Loucy (cell line): ENCODE results near the gene PHACTR1.

Experiments
- H2AFZ ChIP-seq: fragments of 200-600 bp; sonication (generic); 2 replicates; pipeline ENCODE4 v1.6.0; 2016; ENCODE audit warnings: antibody characterized with exemption, mild to moderate bottlenecking, low read length, moderate library complexity
- H3F3A ChIP-seq: fragments of 200-600 bp; 2 replicates; pipeline ENCODE4 v1.6.0; 2016; ENCODE audit warnings: antibody characterized with exemption, low read depth, mild to moderate bottlenecking
- H3K27me3 ChIP-seq: fragments of 200-600 bp; sonication (generic); 2 replicates; pipeline ENCODE4 v1.6.1; 2014; ENCODE audit warnings: low read length, mild to moderate bottlenecking; ENCODE audit not compliant: insufficient read depth, poor library complexity, severe bottlenecking
- H3K36me3 ChIP-seq: fragments of 200-600 bp; sonication (generic); 2 replicates; pipeline ENCODE4 v1.6.1; 2016; ENCODE audit warnings: low read length; ENCODE audit not compliant: insufficient read depth
- H3K4me1 ChIP-seq: fragments of 200-600 bp; sonication (generic); 2 replicates; pipeline ENCODE4 v1.5.1; 2014; ENCODE audit warnings: low read length, mild to moderate bottlenecking; ENCODE audit not compliant: insufficient read depth, poor library complexity, severe bottlenecking
- H3K4me2 ChIP-seq: fragments of 200-600 bp; sonication (generic); 2 replicates; pipeline ENCODE4 v1.6.0; 2014; ENCODE audit warnings: antibody characterized with exemption, low read length, low read depth, mild to moderate bottlenecking; ENCODE audit not compliant: poor library complexity, severe bottlenecking
- H3K4me3 ChIP-seq: fragments of 200-600 bp; sonication (generic); 2 replicates; pipeline ENCODE4 v1.5.1; 2014; ENCODE audit warnings: low read length, mild to moderate bottlenecking, mixed read lengths; ENCODE audit not compliant: poor library complexity, severe bottlenecking
- H3K79me2 ChIP-seq: fragments of 200-600 bp; sonication (generic); 2 replicates; pipeline ENCODE4 v1.6.1; 2014; ENCODE audit warnings: low read length; ENCODE audit not compliant: insufficient read depth
- H3K9ac ChIP-seq: fragments of 200-600 bp; sonication (generic); 2 replicates; pipeline ENCODE4 v1.6.0; 2014; ENCODE audit warnings: mild to moderate bottlenecking, low read depth, low read length, moderate library complexity; ENCODE audit not compliant: poor library complexity, severe bottlenecking
- H3K9me2 ChIP-seq: fragments of 200-600 bp; sonication (generic); replicated peaks from 2 replicates; pipeline ENCODE4 v1.6.1; 2016; ENCODE audit warnings: low read depth, low read length, mixed read lengths
- H3K9me3 ChIP-seq: fragments of 200-600 bp; sonication (generic); 2 replicates; pipeline ENCODE4 v1.6.1; 2014; ENCODE audit warnings: mild to moderate bottlenecking, antibody characterized with exemption, low read length, low read depth; ENCODE audit not compliant: insufficient read depth
- H4K20me1 ChIP-seq: fragments of 200-600 bp; sonication (generic); 2 replicates; pipeline ENCODE4 v1.6.0; 2014; ENCODE audit warnings: antibody characterized with exemption, low read length, mild to moderate bottlenecking; ENCODE audit not compliant: insufficient read depth, poor library complexity, severe bottlenecking
- EZH2phosphoT487 ChIP-seq: fragments of 200-600 bp; IDR thresholded peaks from 2 replicates; pipeline ENCODE4 v1.6.1; 2018; ENCODE audit warnings: antibody characterized with exemption, mild to moderate bottlenecking, moderate library complexity, borderline replicate concordance
- TF ChIP-seq, protein P1 (sequence below): fragments of 200-600 bp; sonication (generic); conservative IDR thresholded peaks from 2 replicates; pipeline ENCODE4 v1.5.1; 2014; ENCODE audit warnings: mild to moderate bottlenecking, antibody characterized with exemption, low read length

Gene PHACTR1

DNA sequence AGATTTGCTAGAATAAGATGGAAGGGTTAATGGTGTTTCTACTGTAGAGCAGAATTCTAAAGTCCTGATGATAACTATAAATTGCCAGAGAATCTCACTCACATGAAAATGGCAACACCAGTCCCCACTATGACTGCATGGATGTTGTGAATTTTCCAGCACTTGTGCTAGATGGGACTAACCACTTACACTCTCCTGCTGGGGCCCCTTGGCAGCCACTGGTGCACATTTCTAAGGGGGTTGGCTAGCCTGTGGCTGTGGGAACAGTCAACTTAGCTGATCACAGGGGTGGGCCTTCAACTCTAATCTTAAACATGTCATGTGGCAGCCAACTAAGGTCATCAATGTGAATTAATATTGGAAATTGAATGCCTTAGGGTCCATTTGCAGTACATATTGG lies 271.2 kb downstream of the PHACTR1 start:
- Histone ChIP-seq H3K36me3 (no peaks in the 10 kb centered on the region), H3K27me3 (no peaks in the 10 kb centered on the region), H3F3A (no peaks in the 10 kb centered on the region), H3K9me3 (no peaks in the 10 kb centered on the region), H3K4me2 (no peak overlapping the region), H2AFZ (no peak overlapping the region), H3K4me1 (no peaks in the 10 kb centered on the region), H3K4me3 (no peak overlapping the region), H4K20me1 (no peaks in the 10 kb centered on the region), H3K9ac (no peak overlapping the region), H3K79me2 (no peaks in the 10 kb centered on the region), H3K9me2 (no peaks in the 10 kb centered on the region)
- TF ChIP-seq EZH2phosphoT487: no peak
- TF ChIP-seq, protein P1, sequence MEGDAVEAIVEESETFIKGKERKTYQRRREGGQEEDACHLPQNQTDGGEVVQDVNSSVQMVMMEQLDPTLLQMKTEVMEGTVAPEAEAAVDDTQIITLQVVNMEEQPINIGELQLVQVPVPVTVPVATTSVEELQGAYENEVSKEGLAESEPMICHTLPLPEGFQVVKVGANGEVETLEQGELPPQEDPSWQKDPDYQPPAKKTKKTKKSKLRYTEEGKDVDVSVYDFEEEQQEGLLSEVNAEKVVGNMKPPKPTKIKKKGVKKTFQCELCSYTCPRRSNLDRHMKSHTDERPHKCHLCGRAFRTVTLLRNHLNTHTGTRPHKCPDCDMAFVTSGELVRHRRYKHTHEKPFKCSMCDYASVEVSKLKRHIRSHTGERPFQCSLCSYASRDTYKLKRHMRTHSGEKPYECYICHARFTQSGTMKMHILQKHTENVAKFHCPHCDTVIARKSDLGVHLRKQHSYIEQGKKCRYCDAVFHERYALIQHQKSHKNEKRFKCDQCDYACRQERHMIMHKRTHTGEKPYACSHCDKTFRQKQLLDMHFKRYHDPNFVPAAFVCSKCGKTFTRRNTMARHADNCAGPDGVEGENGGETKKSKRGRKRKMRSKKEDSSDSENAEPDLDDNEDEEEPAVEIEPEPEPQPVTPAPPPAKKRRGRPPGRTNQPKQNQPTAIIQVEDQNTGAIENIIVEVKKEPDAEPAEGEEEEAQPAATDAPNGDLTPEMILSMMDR: no peak

GRCh38 chr6:12990162-12990561 lies 273.6 kb downstream of the PHACTR1 start:
- Histone ChIP-seq H3K9ac (no peak overlapping the region), H3K4me2 (no peak overlapping the region), H4K20me1 (no peaks in the 10 kb centered on the region), H3K4me1 (no peaks in the 10 kb centered on the region), H3F3A (no peaks in the 10 kb centered on the region), H3K79me2 (no peaks in the 10 kb centered on the region), H2AFZ (no peak overlapping the region), H3K9me3 (peaks cover 2% of the 10 kb centered on the region; the same call in 1 of the 2 replicates), H3K4me3 (no peak overlapping the region), H3K36me3 (no peaks in the 10 kb centered on the region), H3K9me2 (no peaks in the 10 kb centered on the region), H3K27me3 (no peaks in the 10 kb centered on the region)
- no peak for TF ChIP-seq EZH2phosphoT487
- TF ChIP-seq, protein P1: no peak

DNA sequence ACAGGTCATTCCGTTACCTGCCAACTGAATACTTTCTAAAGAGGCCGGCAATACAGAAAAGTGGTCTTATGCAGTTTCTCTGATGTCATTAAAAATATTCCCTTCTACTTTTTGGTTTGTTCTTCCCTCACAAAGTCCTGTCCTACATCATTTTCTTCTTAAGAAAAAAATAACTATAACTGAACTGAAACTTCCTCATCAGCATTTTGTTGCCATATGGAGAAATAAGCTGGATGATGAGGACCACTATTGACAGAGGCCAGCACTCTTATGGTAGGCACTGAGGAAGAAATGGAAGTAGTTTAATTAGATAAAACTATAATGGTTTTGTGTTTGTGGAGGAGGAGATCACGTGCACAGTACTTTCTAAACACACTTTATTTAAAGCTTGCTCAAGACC lies 274.9 kb downstream of the PHACTR1 start:
- Histone ChIP-seq H4K20me1 (no peaks in the 10 kb centered on the region), H3K4me2 (no peak overlapping the region), H3K79me2 (no peaks in the 10 kb centered on the region), H3K4me3 (no peak overlapping the region), H3K4me1 (no peaks in the 10 kb centered on the region), H3K9me3 (peaks cover 2% of the 10 kb centered on the region; the same call in 1 of the 2 replicates), H3K36me3 (no peaks in the 10 kb centered on the region), H3K9ac (no peak overlapping the region), H3K9me2 (no peaks in the 10 kb centered on the region), H3F3A (no peaks in the 10 kb centered on the region), H3K27me3 (no peaks in the 10 kb centered on the region), H2AFZ (no peak overlapping the region)
- TF ChIP-seq EZH2phosphoT487: no peak
- TF ChIP-seq, protein P1: no peak
